NCI-H2227 treated with DMSO at 0.1 percent for 48 hours (cell line): ENCODE data around the gene NARF.
"Not testable (repeated sequence)": the region's sequence is repeated elsewhere in the genome, so short reads cannot be mapped to it uniquely, and the experiment has no call there.

Experiments
- DNase-seq: peaks from one replicate; lab custom pipeline; 2025; lab: John Stamatoyannopoulos, UW

The NARF gene

GRCh38 chr17:82503094-82503727 is 44.7 kb downstream of the NARF start:
- DNase-seq = no peak

DNA sequence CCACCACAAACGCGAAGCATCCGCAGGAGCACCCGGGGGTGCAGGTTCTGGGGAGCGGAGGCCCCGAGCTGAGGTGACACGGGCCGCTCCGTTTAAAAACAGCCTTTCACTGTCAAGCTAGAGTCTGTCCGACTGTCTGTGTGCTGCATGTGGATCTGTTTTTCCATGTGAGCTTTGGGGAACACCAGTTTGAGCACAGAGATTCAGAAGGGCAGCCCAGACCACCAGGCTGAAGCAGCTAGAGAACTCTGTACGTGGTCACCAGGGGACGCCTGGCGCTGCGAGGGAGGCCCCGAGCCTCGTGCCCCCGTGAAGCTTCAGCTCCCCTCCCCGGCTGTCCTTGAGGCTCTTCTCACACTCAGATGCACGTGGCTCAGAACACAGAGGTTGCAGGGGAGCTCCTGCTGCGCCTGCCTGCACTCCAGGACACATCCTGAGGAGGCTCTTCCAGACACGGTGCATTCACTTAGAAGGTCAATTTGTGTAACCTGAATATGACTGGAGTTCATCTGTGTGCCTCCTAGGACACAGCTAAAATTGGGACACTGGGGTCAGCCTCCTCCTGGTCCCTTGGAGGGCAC is 45.3 kb downstream of the NARF start:
- no peak for DNase-seq

DNA sequence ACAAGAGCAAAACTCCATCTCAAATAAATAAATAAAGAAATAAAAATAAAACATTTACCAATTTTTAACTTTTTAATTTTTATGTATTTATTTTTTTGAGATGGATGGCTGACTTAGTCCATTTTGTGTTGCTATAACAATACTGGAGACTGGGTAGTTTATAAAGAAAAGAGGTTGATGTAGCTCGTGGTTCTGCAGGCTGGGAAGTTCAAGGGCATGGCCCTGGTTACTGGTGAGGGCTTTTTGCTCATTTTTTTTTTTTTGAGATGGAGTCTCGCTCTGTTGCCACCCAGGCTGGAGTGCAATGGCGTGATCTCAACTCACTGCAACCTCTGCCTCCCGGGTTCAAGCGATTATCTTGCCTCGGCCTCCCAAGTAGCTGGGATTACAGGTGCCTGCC is 46.8 kb downstream of the NARF start:
- DNase-seq = no peak

DNA sequence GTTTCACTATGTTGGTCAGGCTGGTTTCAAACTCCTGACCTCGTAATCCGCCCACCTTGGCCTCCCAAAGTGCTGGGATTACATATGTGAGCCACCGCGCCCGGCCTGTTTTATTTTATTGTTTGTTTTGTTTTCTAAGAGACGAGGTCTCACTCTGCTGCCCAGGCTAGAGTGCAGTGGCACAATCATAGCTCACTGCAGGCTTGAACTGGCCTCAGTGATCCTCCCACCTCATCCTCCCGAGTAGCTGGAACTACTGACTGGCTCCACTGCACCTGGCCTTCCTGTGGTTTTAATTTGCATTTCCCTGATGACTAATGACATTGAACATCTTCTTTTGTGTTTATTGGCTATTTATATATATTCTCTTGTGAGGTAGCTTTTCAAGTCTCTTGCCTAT is 47.9 kb downstream of the NARF start:
- DNase-seq = not testable (repeated sequence)

- DNase-seq = no peak
Observed at GRCh38 chr17:82507631-82508175, 49.2 kb downstream of the NARF start.

- DNase-seq = not testable (repeated sequence)
Observed at GRCh38 chr17:82511642-82512041, 53.1 kb downstream of the NARF start.

DNA sequence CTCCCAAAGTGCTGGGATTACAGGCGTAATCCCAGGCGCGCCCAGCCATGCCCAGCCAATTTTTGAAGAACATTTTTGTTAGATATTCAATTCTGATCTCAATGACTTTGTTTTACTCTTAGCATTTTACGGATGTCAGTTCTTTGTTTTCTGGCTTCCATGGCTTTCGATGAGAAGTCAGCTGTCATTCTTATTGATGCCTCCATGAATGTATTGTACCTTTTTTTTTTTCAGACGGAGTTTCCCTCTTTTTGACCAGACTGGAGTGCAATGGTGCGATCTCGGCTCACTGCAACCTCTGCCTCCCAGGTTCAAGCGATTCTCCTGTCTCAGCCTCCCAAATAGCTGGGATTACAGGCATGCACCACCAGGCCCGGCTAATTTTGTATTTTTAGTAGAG is 55.3 kb downstream of the NARF start:
- not testable (repeated sequence) for DNase-seq

- no peak for DNase-seq
Observed at GRCh38 chr17:82517230-82517865, 58.8 kb downstream of the NARF start.

DNA sequence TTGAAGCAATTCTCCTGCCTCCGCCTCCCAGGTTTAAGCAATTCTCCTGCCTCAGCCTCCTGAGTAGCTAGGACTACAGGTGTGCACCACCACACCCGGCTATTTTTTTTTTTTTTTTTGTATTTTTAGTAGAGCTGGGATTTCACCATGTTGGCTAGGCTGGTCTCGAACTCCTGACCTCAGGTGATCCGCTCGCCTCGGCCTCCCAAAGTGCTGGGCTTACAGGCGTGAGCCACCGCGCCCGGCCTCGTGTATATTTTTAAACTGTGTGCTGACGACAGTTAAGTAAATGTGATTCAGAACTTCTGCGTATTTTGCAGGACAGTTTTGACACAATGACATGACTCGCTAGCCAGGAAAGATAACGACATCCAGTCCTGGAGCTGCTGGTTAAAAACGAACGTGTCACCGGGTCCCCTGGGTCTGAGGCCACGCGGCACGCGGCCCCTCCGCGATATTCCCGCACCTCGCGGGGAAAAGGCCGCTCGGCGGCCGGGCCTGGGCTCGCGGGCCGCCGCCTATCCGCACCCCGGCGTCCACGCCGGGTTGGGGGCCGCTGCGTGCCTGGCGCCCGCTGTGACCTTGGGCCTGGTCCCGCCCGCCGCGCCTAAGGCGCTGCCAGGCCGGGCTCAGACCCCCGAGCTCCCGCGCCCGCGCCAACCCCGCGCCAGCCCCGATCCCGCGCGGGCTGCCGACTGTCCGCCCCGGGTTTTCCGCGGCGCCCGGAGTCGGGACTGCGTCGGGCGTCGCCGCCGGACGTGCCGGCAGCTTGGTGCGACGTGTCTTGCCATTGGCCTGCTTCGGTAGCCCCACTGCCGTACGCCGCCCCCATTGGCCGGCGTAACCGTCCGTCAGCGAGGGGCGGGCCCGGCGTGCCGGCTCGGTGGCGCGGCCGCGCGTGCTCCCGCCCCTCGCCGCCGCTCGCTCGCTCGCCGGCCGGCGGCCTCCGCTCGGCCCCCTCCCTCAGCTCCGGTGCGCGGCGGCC is 60.6 kb downstream of the NARF start, which contains the start of gene FOXK2:
Gene FOXK2 (plus strand): TSS at position 907 of the 985 bp plus-strand sequence. CDS start 157 bp downstream, outside the sequence.
- peak; percentile 80 for DNase-seq

- DNase-seq = no peak
Observed at GRCh38 chr17:82519971-82520903, 61.7 kb downstream of the NARF start.

DNA sequence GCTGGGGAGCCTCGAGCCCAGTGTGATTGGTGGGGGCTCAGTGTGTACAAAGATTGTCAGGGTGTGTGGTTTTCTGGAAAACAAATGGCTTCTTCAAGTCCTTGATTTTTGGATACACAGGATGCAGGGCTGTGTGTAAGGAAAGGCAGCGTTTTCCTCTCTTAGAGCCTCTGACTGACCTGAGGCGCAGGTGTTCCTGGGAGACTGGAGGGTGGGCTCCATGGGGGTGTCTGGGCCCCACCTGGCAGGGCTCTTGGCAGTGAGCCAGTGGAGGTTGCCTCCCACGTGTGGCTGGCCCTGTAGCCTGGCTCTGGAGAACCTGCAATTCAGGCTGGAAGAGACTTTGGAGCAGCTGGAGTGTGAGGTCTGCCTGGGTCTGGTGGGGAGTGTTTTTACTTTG is 66.0 kb downstream of the NARF start:
- no peak for DNase-seq

GRCh38 chr17:82525712-82526111 is 67.2 kb downstream of the NARF start:
- DNase-seq = no peak

DNA sequence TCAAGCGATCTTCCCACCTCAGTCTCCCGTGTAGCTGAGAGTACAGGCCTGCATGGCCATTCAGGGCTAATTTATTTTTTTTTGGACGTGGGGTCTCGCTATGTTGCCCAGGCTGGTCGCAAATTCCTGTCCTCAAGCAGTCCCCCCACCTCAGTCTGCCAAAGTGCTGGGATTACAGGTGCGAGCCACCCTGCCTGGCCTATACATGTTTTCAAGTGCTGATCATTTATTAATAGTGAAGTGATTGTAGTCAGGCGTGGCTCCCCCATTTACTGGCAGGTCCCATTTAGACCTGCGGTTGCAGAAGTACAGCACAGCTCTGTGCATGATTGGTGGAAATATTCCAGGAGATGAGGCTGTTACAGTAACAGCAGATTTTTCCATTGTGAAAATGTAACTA is 69.4 kb downstream of the NARF start:
- DNase-seq = no peak

- DNase-seq = peak; percentile 41
Observed at GRCh38 chr17:82528484-82529265, 70.1 kb downstream of the NARF start.

- DNase-seq = no peak
Observed at GRCh38 chr17:82529914-82530300, 71.4 kb downstream of the NARF start.

DNA sequence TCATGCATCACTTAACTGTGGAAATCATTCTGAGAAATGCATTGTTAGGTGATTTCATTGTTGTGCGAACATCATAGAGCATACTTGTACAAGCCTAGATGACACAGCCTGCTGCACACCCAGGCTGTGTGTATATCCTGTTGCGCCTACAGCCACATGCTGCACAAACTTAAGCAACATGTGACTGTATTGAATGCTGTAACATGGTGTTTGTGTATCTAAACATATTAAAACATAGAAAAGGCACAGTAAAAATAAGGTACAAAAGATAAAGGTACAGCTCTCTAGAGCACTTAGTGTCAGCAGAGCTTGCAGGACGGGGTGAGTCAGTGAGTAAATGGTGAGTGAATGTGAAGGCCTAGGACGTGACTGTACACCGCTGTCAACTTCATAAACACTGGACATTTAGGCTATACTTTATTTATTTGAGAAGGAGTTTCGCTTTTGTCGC is 72.9 kb downstream of the NARF start:
- no peak for DNase-seq

DNA sequence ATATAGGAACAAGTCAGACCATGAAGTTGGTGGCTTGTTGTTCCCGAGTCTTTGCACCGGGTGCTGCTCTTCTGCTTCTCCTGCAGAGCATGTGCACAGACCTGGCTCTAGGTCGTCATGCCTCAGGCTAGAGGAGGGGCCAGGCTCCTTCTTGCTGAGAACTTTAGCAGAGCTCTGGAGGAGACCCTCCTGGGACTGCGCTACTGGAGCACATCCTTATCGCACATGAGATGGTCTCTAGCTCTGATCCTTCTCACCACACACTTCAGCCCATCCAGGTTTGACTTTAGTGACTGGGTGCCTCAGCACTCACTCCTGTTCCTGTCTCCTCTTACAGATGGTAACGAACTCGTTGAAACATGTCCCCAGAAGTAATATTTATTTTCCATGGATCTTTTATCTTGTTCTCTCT is 75.9 kb downstream of the NARF start:
- no peak for DNase-seq

DNA sequence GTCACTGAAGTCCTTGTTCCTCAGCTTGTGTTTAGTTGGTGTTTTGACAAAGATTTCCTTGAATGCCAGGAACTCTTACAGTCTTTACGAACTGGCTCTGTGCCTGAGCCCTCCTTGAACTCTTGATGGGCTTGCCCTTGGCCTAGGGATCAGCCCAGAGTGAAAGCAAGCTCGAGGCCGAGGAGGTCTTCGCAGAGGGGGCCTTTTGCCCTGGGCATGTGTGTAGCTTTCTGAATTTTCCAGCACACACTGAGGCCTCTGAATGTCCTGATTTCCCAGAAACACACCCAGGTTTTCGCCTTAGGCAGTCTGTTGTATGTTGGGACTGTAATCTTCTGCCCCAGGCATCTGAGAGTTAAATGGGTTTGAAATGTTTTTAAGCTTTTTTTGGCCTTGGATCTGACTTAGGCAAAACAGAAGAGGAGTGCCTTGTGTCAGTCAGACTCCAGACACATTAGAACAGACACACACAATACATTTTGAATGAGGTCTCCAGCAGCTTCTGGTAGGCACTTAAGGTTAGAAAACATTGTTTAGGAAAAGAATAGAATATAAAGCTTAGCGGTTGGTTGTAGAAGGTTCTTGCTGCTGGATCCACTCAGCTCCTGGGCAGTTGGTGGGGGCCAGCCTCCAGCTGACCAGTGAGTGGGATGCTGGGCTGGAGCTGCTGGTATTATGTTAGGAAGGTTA is 78.1 kb downstream of the NARF start:
- DNase-seq = peak; percentile 66

DNA sequence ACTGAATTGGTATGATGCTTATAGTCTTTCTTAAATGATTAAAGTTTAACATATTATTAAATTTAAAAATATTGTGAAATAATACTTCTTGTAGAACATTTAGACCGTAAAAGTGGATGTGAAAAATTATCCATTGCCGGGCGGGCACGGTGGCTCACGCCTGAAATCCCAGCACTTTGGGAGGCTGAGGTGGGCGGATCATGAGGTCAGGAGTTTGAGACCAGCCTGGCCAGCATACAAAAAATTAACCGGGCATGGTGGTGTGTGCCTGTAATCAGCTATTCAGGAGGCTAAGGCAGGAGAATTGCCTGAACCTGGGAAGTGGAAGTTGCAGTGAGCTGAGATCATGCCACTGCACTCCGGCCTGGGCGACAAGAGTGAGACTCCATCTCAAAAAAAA is 78.7 kb downstream of the NARF start:
- not testable (repeated sequence) for DNase-seq
